ENCODE measurements around the gene FHOD3.

DNA sequence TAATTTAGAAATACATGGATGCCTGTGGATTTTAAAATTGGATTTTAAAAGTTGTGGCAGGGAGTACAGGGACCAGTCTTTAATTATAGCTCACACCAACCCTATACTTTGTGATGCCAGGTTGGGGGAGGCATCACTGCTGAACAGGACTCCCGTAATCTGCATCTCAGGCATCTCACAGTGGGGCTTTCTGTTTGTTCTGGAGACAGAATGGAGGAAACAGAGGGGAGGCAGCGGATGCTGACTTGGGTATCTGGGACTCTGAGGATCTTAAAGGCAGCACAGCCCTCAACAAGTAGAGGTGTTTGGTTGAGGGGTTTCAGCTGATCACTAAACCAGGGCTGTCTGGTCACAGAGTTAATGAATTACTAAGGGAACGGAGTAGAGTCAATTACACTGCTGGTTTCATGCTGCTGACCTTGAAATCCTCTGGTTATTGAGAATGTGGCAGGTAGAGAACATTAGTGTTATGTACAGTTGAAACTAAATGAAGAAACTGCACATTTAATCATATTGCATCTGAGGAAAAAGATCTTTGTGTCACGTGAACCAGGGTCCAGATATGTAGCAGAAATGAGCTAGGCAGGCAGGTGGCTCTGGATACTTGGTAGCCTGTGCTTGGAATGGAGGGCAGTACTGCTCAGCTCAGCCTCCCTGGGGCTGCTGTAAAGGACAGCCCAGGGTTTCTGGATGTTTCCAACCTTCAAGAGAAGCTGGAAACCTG, 40.3 kb downstream of the FHOD3 start:
- TF ChIP-seq, protein P1, sequence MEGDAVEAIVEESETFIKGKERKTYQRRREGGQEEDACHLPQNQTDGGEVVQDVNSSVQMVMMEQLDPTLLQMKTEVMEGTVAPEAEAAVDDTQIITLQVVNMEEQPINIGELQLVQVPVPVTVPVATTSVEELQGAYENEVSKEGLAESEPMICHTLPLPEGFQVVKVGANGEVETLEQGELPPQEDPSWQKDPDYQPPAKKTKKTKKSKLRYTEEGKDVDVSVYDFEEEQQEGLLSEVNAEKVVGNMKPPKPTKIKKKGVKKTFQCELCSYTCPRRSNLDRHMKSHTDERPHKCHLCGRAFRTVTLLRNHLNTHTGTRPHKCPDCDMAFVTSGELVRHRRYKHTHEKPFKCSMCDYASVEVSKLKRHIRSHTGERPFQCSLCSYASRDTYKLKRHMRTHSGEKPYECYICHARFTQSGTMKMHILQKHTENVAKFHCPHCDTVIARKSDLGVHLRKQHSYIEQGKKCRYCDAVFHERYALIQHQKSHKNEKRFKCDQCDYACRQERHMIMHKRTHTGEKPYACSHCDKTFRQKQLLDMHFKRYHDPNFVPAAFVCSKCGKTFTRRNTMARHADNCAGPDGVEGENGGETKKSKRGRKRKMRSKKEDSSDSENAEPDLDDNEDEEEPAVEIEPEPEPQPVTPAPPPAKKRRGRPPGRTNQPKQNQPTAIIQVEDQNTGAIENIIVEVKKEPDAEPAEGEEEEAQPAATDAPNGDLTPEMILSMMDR (IDR thresholded peaks at IDR 0.05): no peak
- no peak for TF ChIP-seq POLR2A (IDR thresholded peaks at IDR 0.05; ENCODE audit: low read length)
